GM23248 (cell line): ENCODE measurements around the gene OR1D5. TPM values are rescaled to one million over a fixed set of nuclear protein-coding genes. Genes with fewer than 3 reads are reported as not detected.

ENCODE experiments used
- DNase-seq: peaks from one replicate; pipeline ENCODE4 v3.0.0-alpha.2; 2015
- H2AFZ ChIP-seq: fragments of 200-600 bp; sonication (generic); 2 replicates; pipeline ENCODE4 v1.6.1; 2016; ENCODE audit warnings: antibody characterized with exemption
- H3F3A ChIP-seq: fragments of 200-600 bp; sonication (generic); 2 replicates; pipeline ENCODE4 v1.6.1; 2016; ENCODE audit warnings: mild to moderate bottlenecking, antibody characterized with exemption, mixed run types; ENCODE audit not compliant: insufficient read depth
- H3K27ac ChIP-seq: fragments of 200-600 bp; sonication (generic); 2 replicates; pipeline ENCODE4 v1.5.1; 2016; ENCODE audit warnings: mild to moderate bottlenecking
- H3K27me3 ChIP-seq: fragments of 200-600 bp; sonication (generic); replicated peaks from 2 replicates; pipeline ENCODE4 v1.6.1; 2016; ENCODE audit warnings: mild to moderate bottlenecking; ENCODE audit not compliant: insufficient read depth
- H3K36me3 ChIP-seq: fragments of 200-600 bp; sonication (generic); 2 replicates; pipeline ENCODE4 v1.6.1; 2016; ENCODE audit warnings: low read depth, mild to moderate bottlenecking
- H3K4me1 ChIP-seq: fragments of 200-600 bp; sonication (generic); 2 replicates; pipeline ENCODE4 v1.6.1; 2016; ENCODE audit warnings: mild to moderate bottlenecking; ENCODE audit not compliant: insufficient read depth
- H3K4me2 ChIP-seq: fragments of 200-600 bp; sonication (generic); one replicate; pipeline ENCODE4 v1.6.1; 2016; ENCODE audit warnings: mild to moderate bottlenecking; ENCODE audit not compliant: unreplicated experiment
- H3K4me3 ChIP-seq: fragments of 200-600 bp; sonication (generic); 2 replicates; pipeline ENCODE4 v1.5.1; 2016; ENCODE audit warnings: mild to moderate bottlenecking
- H3K79me2 ChIP-seq: fragments of 200-600 bp; sonication (generic); 2 replicates; pipeline ENCODE4 v1.6.1; 2016; ENCODE audit warnings: mild to moderate bottlenecking; ENCODE audit not compliant: insufficient read depth
- H3K9ac ChIP-seq: fragments of 200-600 bp; sonication (generic); 2 replicates; pipeline ENCODE4 v1.6.1; 2016; ENCODE audit warnings: mild to moderate bottlenecking
- H3K9me2 ChIP-seq: fragments of 200-600 bp; sonication (generic); 2 replicates; pipeline ENCODE4 v1.6.1; 2016; ENCODE audit warnings: mixed run types, mild to moderate bottlenecking, moderate library complexity; ENCODE audit not compliant: insufficient read depth
- H3K9me3 ChIP-seq: fragments of 200-600 bp; sonication (generic); one replicate; pipeline ENCODE4 v1.6.1; 2017; ENCODE audit warnings: low read depth
- H4K20me1 ChIP-seq: fragments of 200-600 bp; sonication (generic); 2 replicates; pipeline ENCODE4 v1.6.0; 2016; ENCODE audit not compliant: insufficient read depth
- EZH2 ChIP-seq: fragments of 200-600 bp; sonication (generic); IDR thresholded peaks from 2 replicates; pipeline ENCODE4 v1.6.1; 2018; ENCODE audit warnings: antibody characterized with exemption, mild to moderate bottlenecking; ENCODE audit not compliant: insufficient read depth, poor library complexity, severe bottlenecking
- EZH2phosphoT487 ChIP-seq: fragments of 200-600 bp; sonication (generic); IDR thresholded peaks from 2 replicates; pipeline ENCODE4 v1.6.1; 2018; ENCODE audit warnings: antibody characterized with exemption, moderate library complexity, mild to moderate bottlenecking, low read depth; ENCODE audit not compliant: insufficient read depth
- WGBS, 2 experiments: methylation state at CpG; one replicate each; pipeline ENCODE4 v1.1.6; 2015 to 2017; ENCODE audit warnings: low lambda C conversion rate in 2 of 2, low coverage in 1 of 2; ENCODE audit errors: missing lambda C conversion rate in 2 of 2; 5-methylcytosine and 5-hydroxymethylcytosine counted together
- in situ Hi-C: fragments of 300-500 bp; cut with MboI; formaldehyde crosslinking; loops from 2 replicates; pipeline ENCODE4 v1.15.0; 2020
- polyA plus RNA-seq: library from polyadenylated mRNA; unstranded; fragments of >200 nt; fragmentation: Nextera tagmentation; extraction: Ambion mirVana; gene quantifications from 2 replicates; pipeline ENCODE4 v1.2.1, GENCODE V29; 2016
- total RNA-seq: library from RNA; depleted of rRNA; stranded (reverse); fragments of >200 nt; shearing (Covaris generic); gene quantifications from 2 replicates; pipeline ENCODE4 v1.2.3, GENCODE V29; 2014

OR1D5 gene
- total and polyA plus RNA-seq, 2 experiments from 2014 or later, result not detected

- TF ChIP-seq EZH2phosphoT487 (no peak), EZH2 (no peak)
- Histone ChIP-seq H4K20me1 (no peaks in the 10 kb centered on the region), H2AFZ (peak overlapping the region; percentile 99), H3K4me1 (no peaks in the 10 kb centered on the region), H3K79me2 (no peaks in the 10 kb centered on the region), H3K9me3 (no peaks in the 10 kb centered on the region), H3K9ac (no peak overlapping the region), H3K9me2 (no peaks in the 10 kb centered on the region), H3K36me3 (no peaks in the 10 kb centered on the region), H3F3A (no peaks in the 10 kb centered on the region), H3K27me3 (no peaks in the 10 kb centered on the region), H3K4me2 (peak overlapping the region; percentile 77), H3K4me3 (peak overlapping the region; percentile 89; the same call in 1 of the 2 replicates), H3K27ac (no peak overlapping the region)
- in situ Hi-C loops, result loop anchor here (25.0 kb wide), 1 partner anchor 588 kb away; the partner anchor contains the start of genes CTNS and SHPK
- DNase-seq, result peak; percentile 24
- 94 to 96% methylated on average over 8 of the region's 8 CpGs for WGBS, 2 experiments
Observed at GRCh38 chr17:3049705-3050295, 13.6 kb downstream of the OR1D5 start.

GRCh38 chr17:3048727-3049471, 14.5 kb downstream of the OR1D5 start:
- H3K27ac ChIP-seq, result no peak overlapping the region
- in situ Hi-C loops, result loop anchor here (25.0 kb wide), 1 partner anchor 588 kb away; the partner anchor contains the start of genes CTNS and SHPK

GRCh38 chr17:3046753-3047152, 16.7 kb downstream of the OR1D5 start:
- no peaks in the 10 kb centered on the region for H3K9me2 ChIP-seq
- no peaks in the 10 kb centered on the region for H3F3A ChIP-seq
- no peaks in the 10 kb centered on the region for H3K4me1 ChIP-seq
- in situ Hi-C loops, result loop anchor here (25.0 kb wide), 1 partner anchor 591 kb away; the partner anchor contains the start of genes CTNS and SHPK
- no peak overlapping the region for H3K4me2 ChIP-seq
- H3K27ac ChIP-seq, result no peak overlapping the region
- H3K36me3 ChIP-seq, result no peaks in the 10 kb centered on the region
- H3K4me3 ChIP-seq, result no peak overlapping the region
- 34 to 41% methylated on average over 3 of the region's 3 CpGs for WGBS, 2 experiments
- H3K79me2 ChIP-seq, result no peaks in the 10 kb centered on the region
- H3K27me3 ChIP-seq, result no peaks in the 10 kb centered on the region
- no peaks in the 10 kb centered on the region for H4K20me1 ChIP-seq
- H2AFZ ChIP-seq, result no peak overlapping the region
- DNase-seq, result no peak
- H3K9me3 ChIP-seq, result no peaks in the 10 kb centered on the region
- TF ChIP-seq EZH2 (no peak), EZH2phosphoT487 (no peak)
- H3K9ac ChIP-seq, result no peak overlapping the region

More at GRCh38 chr17:3048727-3049471, 14.5 kb downstream of the OR1D5 start:
- no peaks in the 10 kb centered on the region for H3K79me2 ChIP-seq
- TF ChIP-seq EZH2phosphoT487 (no peak), EZH2 (no peak)
- peak overlapping the region; percentile 89 for H3K4me3 ChIP-seq
- DNase-seq, result peak; percentile 99
- H3K4me1 ChIP-seq, result no peaks in the 10 kb centered on the region
- H4K20me1 ChIP-seq, result no peaks in the 10 kb centered on the region
- peak overlapping the region; percentile 72 for H3K9ac ChIP-seq
- peak overlapping the region; percentile 99 for H2AFZ ChIP-seq
- H3F3A ChIP-seq, result no peaks in the 10 kb centered on the region
- H3K36me3 ChIP-seq, result no peaks in the 10 kb centered on the region
- no peaks in the 10 kb centered on the region for H3K27me3 ChIP-seq
- WGBS, 2 experiments, result 1 to 2% methylated on average over 46 to 48 of the region's 50 CpGs
- no peaks in the 10 kb centered on the region for H3K9me3 ChIP-seq
- H3K4me2 ChIP-seq, result peak overlapping the region; percentile 92
- H3K9me2 ChIP-seq, result no peaks in the 10 kb centered on the region

- no peaks in the 10 kb centered on the region for H4K20me1 ChIP-seq
- H3F3A ChIP-seq, result no peaks in the 10 kb centered on the region
- no peak for TF ChIP-seq EZH2phosphoT487
- TF ChIP-seq EZH2, result no peak
- no peaks in the 10 kb centered on the region for H3K4me1 ChIP-seq
- no peak overlapping the region for H2AFZ ChIP-seq
- no peaks in the 10 kb centered on the region for H3K9me2 ChIP-seq
- H3K79me2 ChIP-seq, result no peaks in the 10 kb centered on the region
- H3K27me3 ChIP-seq, result no peaks in the 10 kb centered on the region
- H3K4me3 ChIP-seq, result no peak overlapping the region
- in situ Hi-C loops, result loop anchor here (25.0 kb wide), 1 partner anchor 593 kb away; the partner anchor contains the start of genes CTNS and SHPK
- H3K9ac ChIP-seq, result no peak overlapping the region
- H3K4me2 ChIP-seq, result no peak overlapping the region
- H3K27ac ChIP-seq, result no peak overlapping the region
- no peaks in the 10 kb centered on the region for H3K36me3 ChIP-seq
- H3K9me3 ChIP-seq, result no peaks in the 10 kb centered on the region
- DNase-seq, result no peak
- WGBS, 2 experiments, result 50 to 61% methylated on average over 11 of the region's 11 CpGs
Observed at GRCh38 chr17:3043737-3044365, 19.6 kb downstream of the OR1D5 start.
